GM12891 (cell line): ENCODE measurements around the gene DIRAS1.
A peak's percentile ranks its signal among the peaks of the same experiment; 100 is the strongest.

Experiments used
- DNase-seq: peaks from one replicate; pipeline ENCODE4 v3.0.0; 2011; ENCODE audit warnings: low spot score; ENCODE audit not compliant: insufficient read length
- FAIRE-seq: peaks from 2 replicates; lab custom pipeline; 2011; peaks lifted over from hg19 to GRCh38; lab: Jason Lieb, UNC
- PAX5 ChIP-seq: IDR thresholded peaks from 2 replicates; pipeline ENCODE4 v1.6.1; 2011; ENCODE audit warnings: low read length, moderate library complexity, mild to moderate bottlenecking; ENCODE audit not compliant: insufficient read depth, severe bottlenecking
- POLR2A ChIP-seq: IDR thresholded peaks from 2 replicates; pipeline ENCODE4 v1.6.1; 2011; ENCODE audit warnings: low read depth, low read length, control low read depth
- POLR2AphosphoS5 ChIP-seq: IDR thresholded peaks from 2 replicates; pipeline ENCODE4 v1.6.1; 2011; ENCODE audit warnings: low read depth, low read length, control low read depth
- POU2F2 ChIP-seq: IDR thresholded peaks from 2 replicates; pipeline ENCODE4 v1.6.1; 2011; ENCODE audit warnings: low read depth, mild to moderate bottlenecking, control low read depth, low read length, moderate library complexity
- SPI1 ChIP-seq: IDR thresholded peaks from 2 replicates; pipeline ENCODE4 v1.6.1; 2011; ENCODE audit warnings: low read depth, low read length, control low read depth
- TAF1 ChIP-seq: IDR thresholded peaks from 2 replicates; pipeline ENCODE4 v1.6.1; 2011; ENCODE audit warnings: low read depth, low read length, control low read depth

The DIRAS1 gene

DNA sequence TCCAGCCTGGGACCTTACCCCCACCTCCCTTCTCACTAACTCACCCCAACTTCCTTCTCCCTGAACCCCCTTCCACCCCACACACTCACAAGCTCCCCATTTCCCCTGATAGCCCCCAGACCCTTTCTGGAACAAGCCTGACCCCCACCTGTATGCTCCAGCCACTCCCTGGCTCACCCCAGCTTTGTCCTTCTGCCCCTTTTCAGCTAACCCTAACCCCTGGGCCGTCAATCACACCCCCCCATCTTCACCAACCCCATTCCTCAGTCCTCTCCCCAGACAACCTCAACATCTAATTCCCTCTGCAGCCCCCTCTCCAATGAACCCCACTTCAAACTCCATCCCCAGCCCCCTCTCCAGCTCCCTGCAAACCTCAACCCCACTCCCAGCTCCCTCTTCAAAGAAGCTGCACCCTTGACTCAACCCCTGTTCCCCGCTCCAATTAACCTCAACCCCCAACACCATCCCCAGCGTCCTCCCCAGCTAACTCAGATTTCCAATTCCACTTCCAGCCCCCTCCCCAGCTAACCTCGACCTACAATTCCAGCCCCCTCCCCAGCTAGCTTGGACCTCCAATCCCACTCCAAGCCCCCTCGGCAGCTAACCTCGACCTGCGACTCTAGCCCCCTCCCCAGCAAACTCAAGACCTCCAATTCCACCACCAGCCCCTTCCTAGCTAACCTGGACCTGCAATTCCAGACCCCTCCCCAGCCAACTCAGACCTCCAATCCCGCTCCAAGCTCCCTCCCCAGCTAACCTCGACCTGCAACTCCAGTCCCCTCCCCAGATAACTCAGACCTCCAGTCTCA is 19.6 kb downstream of the DIRAS1 start:
- no peak for TF ChIP-seq POLR2A
- TF ChIP-seq POLR2AphosphoS5, result no peak
- no peak for TF ChIP-seq POU2F2
- TF ChIP-seq TAF1, result no peak
- TF ChIP-seq SPI1, result no peak
- TF ChIP-seq PAX5, result no peak
- FAIRE-seq, result no peak
- no peak for DNase-seq

DNA sequence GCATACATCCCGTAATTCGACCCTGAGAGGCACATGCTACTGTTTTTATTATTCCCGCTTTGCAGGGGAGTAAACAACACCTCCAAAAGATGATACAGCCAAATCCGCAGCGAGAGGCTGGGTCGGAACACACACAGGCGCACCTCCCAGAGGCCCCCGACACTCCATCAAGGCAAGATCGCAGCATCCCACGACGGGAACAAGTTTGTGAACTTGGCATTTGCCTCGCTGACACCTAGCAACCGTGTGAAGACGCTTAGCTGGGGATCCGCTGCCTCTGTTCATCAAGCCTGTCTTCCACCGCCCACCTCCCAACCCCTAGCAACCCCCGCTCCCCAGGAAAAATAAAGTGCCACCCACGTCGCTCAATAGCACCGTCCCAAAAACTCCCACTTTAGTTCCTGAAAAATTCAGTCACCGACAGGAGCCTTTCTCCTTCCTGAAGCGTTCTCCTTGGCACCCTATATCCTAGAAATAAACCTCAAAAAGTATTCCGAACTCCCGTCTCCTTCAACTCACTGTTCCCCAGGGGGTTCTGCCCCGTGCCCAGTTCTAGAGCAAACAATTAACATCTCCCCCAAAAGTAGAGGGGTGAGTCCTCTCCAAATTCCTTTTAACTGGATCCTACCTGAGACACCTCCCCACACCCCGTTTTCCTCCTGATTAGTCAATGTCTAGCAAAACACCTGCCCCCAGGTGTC is 20.4 kb downstream of the DIRAS1 start:
- TF ChIP-seq PAX5 (no peak), POLR2A (no peak), SPI1 (no peak), POU2F2 (no peak), TAF1 (no peak), POLR2AphosphoS5 (no peak)
- no peak for DNase-seq
- no peak for FAIRE-seq

DNA sequence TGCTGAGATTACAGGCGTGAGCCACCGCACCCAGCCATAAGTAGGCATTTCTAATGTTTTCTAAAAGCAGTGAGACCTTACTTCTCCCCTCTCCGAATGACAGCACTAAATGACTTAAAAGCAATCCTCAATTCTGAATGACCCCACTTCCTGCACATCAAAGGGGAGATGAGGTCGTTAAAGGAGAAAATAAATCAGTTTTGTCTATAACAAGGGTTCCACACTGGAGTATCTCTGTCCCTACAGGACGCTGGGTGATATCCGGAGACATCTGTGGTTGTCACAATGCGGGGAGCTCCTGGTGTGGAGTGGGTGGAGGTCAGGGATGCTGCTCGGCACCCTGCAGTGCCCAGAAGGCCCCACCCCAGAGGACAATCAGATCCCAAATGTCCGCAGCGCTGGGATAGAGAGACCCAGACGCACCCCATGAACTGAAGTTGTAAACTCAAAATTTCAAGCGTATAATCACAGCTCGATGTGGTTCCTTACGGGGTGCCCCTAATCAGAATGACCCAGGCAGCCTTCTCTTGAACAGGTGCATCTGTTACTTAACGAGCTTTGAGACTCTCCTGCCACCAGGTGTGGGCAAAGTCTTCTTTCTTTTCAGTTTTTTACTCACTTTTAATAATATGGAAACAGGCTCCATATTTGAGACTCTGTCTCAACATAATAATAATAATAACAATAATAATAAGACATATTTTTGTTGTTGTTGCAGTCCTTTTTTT is 21.6 kb downstream of the DIRAS1 start:
- DNase-seq (no peak), FAIRE-seq (no peak)
- TF ChIP-seq PAX5 (no peak), POLR2A (no peak), POLR2AphosphoS5 (no peak), POU2F2 (no peak), SPI1 (no peak), TAF1 (no peak)

DNA sequence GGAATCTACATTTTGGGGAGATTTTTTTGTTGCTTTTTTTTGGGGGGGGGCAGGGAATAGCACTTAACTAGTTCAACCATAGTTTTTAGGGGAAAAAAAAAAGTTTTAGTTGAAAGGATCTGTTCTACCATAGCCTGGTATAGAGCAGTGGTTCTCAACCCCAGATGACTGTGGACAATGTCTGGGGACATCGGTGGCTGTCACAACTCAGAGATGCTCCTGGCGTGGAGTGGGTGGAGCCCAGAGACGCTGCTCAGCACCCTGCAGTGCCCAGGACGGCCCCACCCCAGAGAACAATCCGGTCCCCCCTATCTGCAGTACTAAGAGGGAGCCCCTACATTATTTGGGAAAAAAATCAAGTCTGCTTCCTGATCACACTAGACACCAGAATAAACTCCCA is 27.0 kb downstream of the DIRAS1 start:
- FAIRE-seq (peak; percentile 28), DNase-seq (no peak)
- no peak for TF ChIP-seq SPI1
- TF ChIP-seq POLR2AphosphoS5, result no peak
- TF ChIP-seq TAF1, result no peak
- no peak for TF ChIP-seq POU2F2
- no peak for TF ChIP-seq POLR2A
- no peak for TF ChIP-seq PAX5

DNA sequence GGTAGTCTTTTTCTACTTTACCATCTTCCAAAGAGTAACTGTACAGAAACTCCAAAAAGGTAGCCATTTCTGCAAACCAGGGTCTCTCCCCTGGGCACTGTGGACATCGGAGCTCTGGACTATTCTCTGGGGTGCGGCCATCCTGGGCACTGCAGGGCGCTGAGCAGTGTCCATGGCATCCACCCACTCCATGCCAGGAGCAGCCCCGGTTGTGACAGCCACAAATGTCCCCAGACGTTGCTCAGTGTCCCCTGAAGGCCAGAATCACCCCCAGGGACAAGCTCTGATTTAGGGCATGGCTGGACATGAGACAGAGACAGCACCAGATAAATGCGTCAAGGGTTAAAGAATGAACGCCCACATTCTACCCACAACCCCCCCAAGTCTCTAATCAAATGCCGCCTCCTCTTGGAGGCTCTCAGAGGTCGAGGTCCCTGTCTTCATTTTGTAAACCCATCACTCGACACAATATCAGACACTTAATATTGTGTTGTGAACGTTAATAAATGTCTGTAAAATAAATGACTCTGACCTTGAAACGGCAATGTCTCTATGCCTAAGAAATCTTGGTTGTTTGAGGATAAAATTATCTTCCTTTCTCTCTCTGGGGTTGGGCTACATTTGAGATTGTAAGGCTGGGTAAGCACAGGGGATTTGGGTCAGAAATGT is 27.5 kb downstream of the DIRAS1 start:
- no peak for FAIRE-seq
- DNase-seq, result no peak

DNA sequence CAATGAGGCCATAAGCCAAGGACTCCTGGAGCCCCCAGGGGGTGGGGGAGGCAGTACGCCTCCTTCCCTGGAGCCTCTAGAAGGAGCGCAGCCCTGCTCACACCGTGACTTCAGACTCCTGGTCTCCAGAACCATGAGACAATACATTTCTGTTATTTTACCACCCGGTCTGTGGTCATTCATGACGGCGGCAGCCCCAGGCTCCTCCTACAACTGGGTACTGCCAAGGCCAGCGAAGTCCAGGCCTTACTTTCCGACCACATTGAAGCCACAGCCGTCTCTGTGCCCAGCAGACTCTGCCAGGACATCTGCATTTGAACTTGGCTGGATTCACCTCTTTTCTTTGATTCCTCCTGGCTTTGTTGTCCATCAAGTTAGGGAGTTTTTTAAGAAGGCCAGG is 29.2 kb downstream of the DIRAS1 start:
- TF ChIP-seq TAF1, result no peak
- no peak for TF ChIP-seq PAX5
- TF ChIP-seq SPI1, result no peak
- TF ChIP-seq POU2F2, result no peak
- no peak for TF ChIP-seq POLR2A
- no peak for TF ChIP-seq POLR2AphosphoS5
- FAIRE-seq (no peak), DNase-seq (no peak)

More for the DNA sequence above, 27.5 kb downstream of the DIRAS1 start:
- TF ChIP-seq POLR2AphosphoS5 (no peak), TAF1 (no peak), PAX5 (no peak), POLR2A (no peak), POU2F2 (no peak), SPI1 (no peak)

DNA sequence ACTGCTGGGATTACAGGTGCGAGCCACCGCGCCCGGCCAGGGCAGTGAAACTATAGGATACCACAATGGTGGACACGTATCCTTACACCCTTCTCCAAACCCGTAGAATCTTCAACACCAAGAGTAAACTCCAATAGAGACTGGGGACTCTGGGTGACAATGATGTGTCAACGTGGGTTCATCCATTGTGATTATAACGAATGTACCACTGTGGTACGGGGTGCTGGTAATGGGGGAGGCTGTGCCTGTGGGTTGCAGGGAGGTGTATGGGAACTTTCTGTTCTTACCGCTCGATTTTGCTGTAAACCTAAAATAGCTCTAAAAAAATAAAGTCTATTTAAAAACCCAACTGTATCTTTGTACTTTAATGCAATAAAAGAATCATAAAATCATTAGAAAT is 30.3 kb downstream of the DIRAS1 start:
- DNase-seq (no peak), FAIRE-seq (no peak)
- TF ChIP-seq POLR2AphosphoS5 (no peak), POLR2A (no peak), POU2F2 (no peak), TAF1 (no peak), PAX5 (no peak), SPI1 (no peak)

DNA sequence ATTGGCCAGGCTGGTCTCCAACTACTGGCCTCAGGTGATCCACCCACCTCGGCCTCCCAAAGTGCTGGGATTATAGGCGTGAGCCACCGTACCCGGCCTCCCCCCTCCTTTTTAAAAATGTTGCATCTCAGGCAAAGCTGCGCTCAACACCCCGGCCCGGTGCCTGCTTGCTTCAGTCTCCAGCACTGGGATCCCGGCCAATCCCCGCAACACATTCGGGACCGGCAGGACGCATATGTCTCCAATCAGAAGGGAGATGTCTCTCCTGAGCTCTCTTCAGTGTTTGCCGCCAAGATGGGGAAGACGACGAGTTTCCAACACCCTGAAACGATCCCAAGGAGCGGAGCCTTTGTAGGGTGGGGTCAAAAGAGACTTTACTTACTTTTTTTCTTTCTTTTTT is 34.8 kb downstream of the DIRAS1 start:
- TF ChIP-seq PAX5, result no peak
- no peak for TF ChIP-seq SPI1
- no peak for TF ChIP-seq POLR2AphosphoS5
- no peak for TF ChIP-seq POU2F2
- TF ChIP-seq POLR2A, result no peak
- TF ChIP-seq TAF1, result no peak
- FAIRE-seq (no peak), DNase-seq (no peak)
